ENCODE measurements around the gene SREBF2.

GRCh38 chr22:41819257-41819656 is 13.6 kb upstream of the SREBF2 start:
- no peak for TF ChIP-seq CTCF (IDR thresholded peaks at IDR 0.05)
- no peak for TF ChIP-seq EP300 (IDR thresholded peaks at IDR 0.05)
- TF ChIP-seq POLR2A (IDR thresholded peaks at IDR 0.05), result no peak
- no peak for TF ChIP-seq POLR2AphosphoS5 (IDR thresholded peaks at IDR 0.05)

Data from upper lobe of left lung (tissue), 4 donors.